ENCODE results near the gene MCOLN1. TPM values are rescaled to one million over a fixed set of nuclear protein-coding genes. Genes with fewer than 3 reads are reported as not detected.

MCOLN1 gene
- total RNA-seq, 2 donors from 2014 or later = 10.6 to 11.9 TPM

DNA sequence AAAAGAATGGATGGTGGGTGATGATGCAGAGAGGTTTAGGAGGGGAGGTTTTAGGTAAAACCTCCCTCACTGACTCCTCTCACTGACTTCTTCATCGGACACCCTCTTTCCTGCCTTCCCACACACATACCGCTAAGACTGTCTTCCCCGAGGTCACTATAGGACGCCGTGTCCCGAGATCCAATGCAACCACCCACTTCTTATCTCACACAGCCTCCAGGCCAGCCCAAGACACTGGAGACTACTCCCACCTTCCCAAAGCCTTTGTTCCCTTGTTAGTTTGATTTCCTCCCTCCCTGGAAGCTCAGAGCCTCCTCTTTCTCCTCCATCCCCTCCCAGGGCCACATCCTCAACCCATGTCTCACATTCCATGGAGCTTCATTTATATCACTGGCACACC is 56.8 kb downstream of the MCOLN1 start:
- TF ChIP-seq POLR2A (IDR thresholded peaks at IDR 0.05) (no peak), CTCF (IDR thresholded peaks at IDR 0.05) (no peak)
- no peaks in the 10 kb centered on the region for H3K27me3 ChIP-seq
- no peak for DNase-seq
- ATAC-seq = no peak
- no peak overlapping the region for H3K4me3 ChIP-seq
- 40 to 51% methylated on average over 6 of the region's 6 CpGs for WGBS, 2 donors
- no peaks in the 10 kb centered on the region for H3K4me1 ChIP-seq
- no peaks in the 10 kb centered on the region for H3K36me3 ChIP-seq (replicated peaks in 1 of 2; ENCODE audit: insufficient read depth in 1 of 2, low read depth in 2 of 2)
- intact Hi-C loops (cut with DNase I) = no loop called here
- no peak overlapping the region for H3K27ac ChIP-seq
- no peaks in the 10 kb centered on the region for H3K9me3 ChIP-seq

- Histone ChIP-seq H3K27ac (no peak overlapping the region), H3K27me3 (no peaks in the 10 kb centered on the region), H3K4me3 (no peak overlapping the region), H3K4me1 (no peaks in the 10 kb centered on the region), H3K9me3 (no peaks in the 10 kb centered on the region), H3K36me3 (replicated peaks in 1 of 2; ENCODE audit: insufficient read depth in 1 of 2, low read depth in 2 of 2) (no peaks in the 10 kb centered on the region)
- DNase-seq = no peak
- ATAC-seq = no peak
- WGBS, 2 donors = 54 to 56% methylated on average over 9 to 10 of the region's 11 CpGs
- intact Hi-C loops (cut with DNase I) = no loop called here
- no peak for TF ChIP-seq CTCF (IDR thresholded peaks at IDR 0.05)
- no peak for TF ChIP-seq POLR2A (IDR thresholded peaks at IDR 0.05)
These were observed 60.0 kb downstream of the MCOLN1 start for GRCh38 chr19:7582446-7582845.

Small RNA genes within 50 kb of the gene (small RNA-seq; reads per million reads assigned to genes)
- gene AC008878.2 = not detected

Other genes starting within 250 kb of the MCOLN1 start
- gene INSR, start 228.2 kb upstream of the MCOLN1 start, total RNA-seq = 100 to 1,000 TPM; 243 to 284 TPM
- gene ARHGEF18, start 173.7 kb upstream of the MCOLN1 start, total RNA-seq = 10 to 100 TPM; 30.0 to 51.6 TPM
- 1 to 10 TPM; 3.9 to 7.6 TPM for gene PEX11G, start 33.6 kb upstream of the MCOLN1 start, total RNA-seq
- gene ZNF358, start 6.5 kb upstream of the MCOLN1 start, total RNA-seq = 10 to 100 TPM; 40.2 to 93.6 TPM
- gene PNPLA6, start 13.1 kb downstream of the MCOLN1 start, total RNA-seq = 10 to 100 TPM; 43.8 to 52.1 TPM
- 10 to 100 TPM; 21.8 to 32.3 TPM for gene CAMSAP3, start 73.2 kb downstream of the MCOLN1 start, total RNA-seq
- gene XAB2, start 106.9 kb downstream of the MCOLN1 start, total RNA-seq = 10 to 100 TPM; 34.5 to 36.3 TPM
- 10 to 100 TPM in 1 of 2 donors, 1 to 10 TPM in 1; 1.3 to 32.0 TPM for gene PET100, start 107.2 kb downstream of the MCOLN1 start, total RNA-seq
- not detected for gene PCP2, start 111.1 kb downstream of the MCOLN1 start, total RNA-seq
- gene STXBP2, start 114.5 kb downstream of the MCOLN1 start, total RNA-seq = 100 to 1,000 TPM in 1 of 2 donors, 10 to 100 TPM in 1; 61.0 to 151 TPM
- gene RETN, start 146.4 kb downstream of the MCOLN1 start, total RNA-seq = not detected
- not detected for gene MCEMP1, start 154.5 kb downstream of the MCOLN1 start, total RNA-seq
- gene TRAPPC5, start 158.2 kb downstream of the MCOLN1 start, total RNA-seq = 10 to 100 TPM; 10.9 to 18.7 TPM
- gene FCER2, start 179.5 kb downstream of the MCOLN1 start, total RNA-seq = not detected
- gene CLEC4G, start 209.5 kb downstream of the MCOLN1 start, total RNA-seq = 1 to 10 TPM in 1 of 2 donors, under 1 TPM in 1; 0.52 to 6.6 TPM
- 1 to 10 TPM; 1.6 to 2.0 TPM for gene CD209, start 224.9 kb downstream of the MCOLN1 start, total RNA-seq
- gene CLEC4M, start 240.6 kb downstream of the MCOLN1 start, total RNA-seq = not detected